Cortex of kidney (tissue), 1 donor: ENCODE data around the gene GPR78.

ENCODE experiments used
- DNase-seq: peaks from one replicate; lab custom pipeline; 2025; lab: John Stamatoyannopoulos, UW

Gene GPR78

GRCh38 chr4:8600266-8600665, 20.1 kb downstream of the GPR78 start:
- DNase-seq: no peak

- DNase-seq: no peak
These were observed 20.5 kb downstream of the GPR78 start for GRCh38 chr4:8600686-8601085.

GRCh38 chr4:8601086-8601485, 20.9 kb downstream of the GPR78 start:
- no peak for DNase-seq

- DNase-seq: no peak
These were observed 21.4 kb downstream of the GPR78 start for GRCh38 chr4:8601556-8601955.

GRCh38 chr4:8602686-8603430, 22.7 kb downstream of the GPR78 start:
- no peak for DNase-seq

- no peak for DNase-seq
These were observed 23.7 kb downstream of the GPR78 start for GRCh38 chr4:8603931-8604330.

- no peak for DNase-seq
These were observed 25.1 kb downstream of the GPR78 start for GRCh38 chr4:8605289-8605688.

GRCh38 chr4:8606476-8606875, 26.3 kb downstream of the GPR78 start:
- DNase-seq: no peak

GRCh38 chr4:8606966-8607365, 26.8 kb downstream of the GPR78 start:
- no peak for DNase-seq

- no peak for DNase-seq
These were observed 27.6 kb downstream of the GPR78 start for GRCh38 chr4:8607603-8608481.

- no peak for DNase-seq
These were observed 28.7 kb downstream of the GPR78 start for GRCh38 chr4:8608714-8609391.

GRCh38 chr4:8609406-8609805, 29.2 kb downstream of the GPR78 start:
- no peak for DNase-seq

GRCh38 chr4:8609824-8610350, 29.7 kb downstream of the GPR78 start:
- DNase-seq: no peak

GRCh38 chr4:8610858-8611616, 30.8 kb downstream of the GPR78 start:
- no peak for DNase-seq

GRCh38 chr4:8612646-8613045, 32.5 kb downstream of the GPR78 start:
- DNase-seq: no peak

- DNase-seq: no peak
These were observed 33.5 kb downstream of the GPR78 start for GRCh38 chr4:8613421-8614364.

GRCh38 chr4:8614365-8615193, 34.4 kb downstream of the GPR78 start:
- no peak for DNase-seq

- no peak for DNase-seq
These were observed 35.2 kb downstream of the GPR78 start for GRCh38 chr4:8615366-8615765.

- DNase-seq: no peak
These were observed 36.0 kb downstream of the GPR78 start for GRCh38 chr4:8615921-8616787.
